Measurements from ENCODE around the gene TJP2.

TJP2 gene

DNA sequence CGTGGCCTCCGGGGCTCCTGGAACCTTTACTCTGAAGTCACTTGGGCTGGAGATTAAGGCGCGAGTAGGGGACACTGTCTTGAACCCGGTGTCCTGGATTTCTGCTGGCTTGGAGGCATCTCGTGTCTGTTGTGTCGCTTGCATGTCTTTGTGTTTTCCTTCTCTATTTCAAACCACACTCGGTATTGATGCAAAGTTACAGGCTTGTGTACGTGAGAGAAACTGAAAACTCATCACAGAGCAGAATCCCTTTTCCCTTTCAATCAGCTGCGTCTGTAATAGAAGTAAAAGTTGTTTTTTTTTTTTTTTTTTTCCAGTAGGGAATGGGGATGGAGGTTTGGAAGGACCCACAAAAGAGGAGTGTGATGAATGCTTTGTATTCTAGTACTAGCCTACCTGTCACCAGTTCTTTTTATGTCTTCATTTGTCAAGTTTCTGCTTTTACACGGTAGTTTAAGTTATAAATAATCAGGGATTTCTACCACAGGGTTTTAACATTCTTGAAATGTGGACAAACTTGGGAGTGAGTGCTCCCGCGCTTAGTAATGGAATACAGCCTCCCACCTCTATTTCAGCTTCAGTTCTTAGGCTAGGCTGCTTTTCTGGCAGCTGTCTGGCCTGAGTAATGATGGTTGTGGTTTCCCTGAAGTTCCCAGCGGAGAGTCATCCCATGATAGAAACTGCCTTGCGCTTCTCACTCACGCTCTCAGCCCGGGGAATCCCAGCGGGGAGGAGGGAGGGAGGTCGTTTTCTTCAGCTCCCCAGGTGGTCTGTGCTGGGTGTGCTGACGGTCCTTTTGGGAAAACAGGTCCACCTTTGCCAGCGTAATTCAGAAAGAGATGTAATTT lies 763 bp downstream of the TJP2 start (continued):
- TF ChIP-seq, protein P1, sequence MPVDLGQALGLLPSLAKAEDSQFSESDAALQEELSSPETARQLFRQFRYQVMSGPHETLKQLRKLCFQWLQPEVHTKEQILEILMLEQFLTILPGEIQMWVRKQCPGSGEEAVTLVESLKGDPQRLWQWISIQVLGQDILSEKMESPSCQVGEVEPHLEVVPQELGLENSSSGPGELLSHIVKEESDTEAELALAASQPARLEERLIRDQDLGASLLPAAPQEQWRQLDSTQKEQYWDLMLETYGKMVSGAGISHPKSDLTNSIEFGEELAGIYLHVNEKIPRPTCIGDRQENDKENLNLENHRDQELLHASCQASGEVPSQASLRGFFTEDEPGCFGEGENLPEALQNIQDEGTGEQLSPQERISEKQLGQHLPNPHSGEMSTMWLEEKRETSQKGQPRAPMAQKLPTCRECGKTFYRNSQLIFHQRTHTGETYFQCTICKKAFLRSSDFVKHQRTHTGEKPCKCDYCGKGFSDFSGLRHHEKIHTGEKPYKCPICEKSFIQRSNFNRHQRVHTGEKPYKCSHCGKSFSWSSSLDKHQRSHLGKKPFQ (tag by site-specific recombination; IDR thresholded peaks at IDR 0.05): no peak
- 0 out of 2 replicates have a peak, but pooled peaks have one; percentile 60 for TF ChIP-seq ZNF660 (tag by site-specific recombination; IDR thresholded peaks at IDR 0.05)
- TF ChIP-seq, protein P2, sequence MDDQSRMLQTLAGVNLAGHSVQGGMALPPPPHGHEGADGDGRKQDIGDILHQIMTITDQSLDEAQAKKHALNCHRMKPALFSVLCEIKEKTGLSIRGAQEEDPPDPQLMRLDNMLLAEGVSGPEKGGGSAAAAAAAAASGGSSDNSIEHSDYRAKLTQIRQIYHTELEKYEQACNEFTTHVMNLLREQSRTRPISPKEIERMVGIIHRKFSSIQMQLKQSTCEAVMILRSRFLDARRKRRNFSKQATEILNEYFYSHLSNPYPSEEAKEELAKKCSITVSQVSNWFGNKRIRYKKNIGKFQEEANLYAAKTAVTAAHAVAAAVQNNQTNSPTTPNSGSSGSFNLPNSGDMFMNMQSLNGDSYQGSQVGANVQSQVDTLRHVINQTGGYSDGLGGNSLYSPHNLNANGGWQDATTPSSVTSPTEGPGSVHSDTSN (CRISPR knock-in tag; IDR thresholded peaks at IDR 0.05): no peak
- no peak for TF ChIP-seq ZNF501 (tag by site-specific recombination; IDR thresholded peaks at IDR 0.05)
- TF ChIP-seq ZNF555 (tag by site-specific recombination; conservative IDR thresholded peaks at IDR 0.05): no peak
- TF ChIP-seq ZBTB8A (tag by site-specific recombination; IDR thresholded peaks at IDR 0.05): no peak
- TF ChIP-seq, protein P3, sequence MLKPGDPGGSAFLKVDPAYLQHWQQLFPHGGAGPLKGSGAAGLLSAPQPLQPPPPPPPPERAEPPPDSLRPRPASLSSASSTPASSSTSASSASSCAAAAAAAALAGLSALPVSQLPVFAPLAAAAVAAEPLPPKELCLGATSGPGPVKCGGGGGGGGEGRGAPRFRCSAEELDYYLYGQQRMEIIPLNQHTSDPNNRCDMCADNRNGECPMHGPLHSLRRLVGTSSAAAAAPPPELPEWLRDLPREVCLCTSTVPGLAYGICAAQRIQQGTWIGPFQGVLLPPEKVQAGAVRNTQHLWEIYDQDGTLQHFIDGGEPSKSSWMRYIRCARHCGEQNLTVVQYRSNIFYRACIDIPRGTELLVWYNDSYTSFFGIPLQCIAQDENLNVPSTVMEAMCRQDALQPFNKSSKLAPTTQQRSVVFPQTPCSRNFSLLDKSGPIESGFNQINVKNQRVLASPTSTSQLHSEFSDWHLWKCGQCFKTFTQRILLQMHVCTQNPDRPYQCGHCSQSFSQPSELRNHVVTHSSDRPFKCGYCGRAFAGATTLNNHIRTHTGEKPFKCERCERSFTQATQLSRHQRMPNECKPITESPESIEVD (tag by site-specific recombination; IDR thresholded peaks at IDR 0.05): 0 out of 2 replicates have a peak, but pooled peaks have one; percentile 24
- no peak for TF ChIP-seq ZNF202 (tag by site-specific recombination; IDR thresholded peaks at IDR 0.05; ENCODE audit: borderline replicate concordance)
- peak; percentile 91 for TF ChIP-seq ZIC2 (tag by site-specific recombination; IDR thresholded peaks at IDR 0.05)
- TF ChIP-seq ZNF677 (tag by site-specific recombination; IDR thresholded peaks at IDR 0.05): no peak
- TF ChIP-seq ZNF341 (tag by site-specific recombination; IDR thresholded peaks at IDR 0.05; ENCODE audit: low read depth): peak; percentile 56
- no peak for TF ChIP-seq ZNF248 (tag by site-specific recombination; IDR thresholded peaks at IDR 0.05)
- no peak for TF ChIP-seq ZNF121 (tag by site-specific recombination; IDR thresholded peaks at IDR 0.05)
- TF ChIP-seq ZNF549 (tag by site-specific recombination; IDR thresholded peaks at IDR 0.05): no peak
- peak; percentile 75; the same call in 1 of the 2 replicates for TF ChIP-seq ZNF423 (tag by site-specific recombination; IDR thresholded peaks at IDR 0.05)
- peak; percentile 65; the same call in 1 of the 2 replicates for TF ChIP-seq ZNF335 (tag by site-specific recombination; conservative IDR thresholded peaks at IDR 0.05)
- TF ChIP-seq, protein P4, sequence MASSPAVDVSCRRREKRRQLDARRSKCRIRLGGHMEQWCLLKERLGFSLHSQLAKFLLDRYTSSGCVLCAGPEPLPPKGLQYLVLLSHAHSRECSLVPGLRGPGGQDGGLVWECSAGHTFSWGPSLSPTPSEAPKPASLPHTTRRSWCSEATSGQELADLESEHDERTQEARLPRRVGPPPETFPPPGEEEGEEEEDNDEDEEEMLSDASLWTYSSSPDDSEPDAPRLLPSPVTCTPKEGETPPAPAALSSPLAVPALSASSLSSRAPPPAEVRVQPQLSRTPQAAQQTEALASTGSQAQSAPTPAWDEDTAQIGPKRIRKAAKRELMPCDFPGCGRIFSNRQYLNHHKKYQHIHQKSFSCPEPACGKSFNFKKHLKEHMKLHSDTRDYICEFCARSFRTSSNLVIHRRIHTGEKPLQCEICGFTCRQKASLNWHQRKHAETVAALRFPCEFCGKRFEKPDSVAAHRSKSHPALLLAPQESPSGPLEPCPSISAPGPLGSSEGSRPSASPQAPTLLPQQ (tag by site-specific recombination; IDR thresholded peaks at IDR 0.05): no peak
- TF ChIP-seq ZNF629 (tag by site-specific recombination; IDR thresholded peaks at IDR 0.05): peak; percentile 54
- TF ChIP-seq ZNF133 (tag by site-specific recombination; IDR thresholded peaks at IDR 0.05): no peak
- TF ChIP-seq ZNF2 (tag by site-specific recombination; IDR thresholded peaks at IDR 0.05): no peak
- TF ChIP-seq, protein P5, sequence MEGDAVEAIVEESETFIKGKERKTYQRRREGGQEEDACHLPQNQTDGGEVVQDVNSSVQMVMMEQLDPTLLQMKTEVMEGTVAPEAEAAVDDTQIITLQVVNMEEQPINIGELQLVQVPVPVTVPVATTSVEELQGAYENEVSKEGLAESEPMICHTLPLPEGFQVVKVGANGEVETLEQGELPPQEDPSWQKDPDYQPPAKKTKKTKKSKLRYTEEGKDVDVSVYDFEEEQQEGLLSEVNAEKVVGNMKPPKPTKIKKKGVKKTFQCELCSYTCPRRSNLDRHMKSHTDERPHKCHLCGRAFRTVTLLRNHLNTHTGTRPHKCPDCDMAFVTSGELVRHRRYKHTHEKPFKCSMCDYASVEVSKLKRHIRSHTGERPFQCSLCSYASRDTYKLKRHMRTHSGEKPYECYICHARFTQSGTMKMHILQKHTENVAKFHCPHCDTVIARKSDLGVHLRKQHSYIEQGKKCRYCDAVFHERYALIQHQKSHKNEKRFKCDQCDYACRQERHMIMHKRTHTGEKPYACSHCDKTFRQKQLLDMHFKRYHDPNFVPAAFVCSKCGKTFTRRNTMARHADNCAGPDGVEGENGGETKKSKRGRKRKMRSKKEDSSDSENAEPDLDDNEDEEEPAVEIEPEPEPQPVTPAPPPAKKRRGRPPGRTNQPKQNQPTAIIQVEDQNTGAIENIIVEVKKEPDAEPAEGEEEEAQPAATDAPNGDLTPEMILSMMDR (tag by site-specific recombination; IDR thresholded peaks at IDR 0.05): no peak
- TF ChIP-seq TRIM28 (IDR thresholded peaks at IDR 0.05; ENCODE audit: borderline replicate concordance, low read length): peak; percentile 15; the same call in 1 of the 2 replicates
- no peak for TF ChIP-seq ZNF768 (tag by site-specific recombination; IDR thresholded peaks at IDR 0.05)
- TF ChIP-seq SETDB1 (IDR thresholded peaks at IDR 0.05; ENCODE audit: insufficient read length, low read length): no peak
- peak; percentile 64 for TF ChIP-seq GLIS2 (tag by site-specific recombination; IDR thresholded peaks at IDR 0.05)
- TF ChIP-seq ZNF366 (tag by site-specific recombination; conservative IDR thresholded peaks at IDR 0.05): peak; percentile 37; the same call in 1 of the 2 replicates
- TF ChIP-seq PRDM1 (tag by site-specific recombination; IDR thresholded peaks at IDR 0.05): peak; percentile 90
- 0 out of 2 replicates have a peak, but pooled peaks have one; percentile 48 for TF ChIP-seq ZEB2 (tag by site-specific recombination; IDR thresholded peaks at IDR 0.05)
- TF ChIP-seq ZNF132 (tag by site-specific recombination; IDR thresholded peaks at IDR 0.05; ENCODE audit: borderline replicate concordance): no peak
- TF ChIP-seq, protein P6, sequence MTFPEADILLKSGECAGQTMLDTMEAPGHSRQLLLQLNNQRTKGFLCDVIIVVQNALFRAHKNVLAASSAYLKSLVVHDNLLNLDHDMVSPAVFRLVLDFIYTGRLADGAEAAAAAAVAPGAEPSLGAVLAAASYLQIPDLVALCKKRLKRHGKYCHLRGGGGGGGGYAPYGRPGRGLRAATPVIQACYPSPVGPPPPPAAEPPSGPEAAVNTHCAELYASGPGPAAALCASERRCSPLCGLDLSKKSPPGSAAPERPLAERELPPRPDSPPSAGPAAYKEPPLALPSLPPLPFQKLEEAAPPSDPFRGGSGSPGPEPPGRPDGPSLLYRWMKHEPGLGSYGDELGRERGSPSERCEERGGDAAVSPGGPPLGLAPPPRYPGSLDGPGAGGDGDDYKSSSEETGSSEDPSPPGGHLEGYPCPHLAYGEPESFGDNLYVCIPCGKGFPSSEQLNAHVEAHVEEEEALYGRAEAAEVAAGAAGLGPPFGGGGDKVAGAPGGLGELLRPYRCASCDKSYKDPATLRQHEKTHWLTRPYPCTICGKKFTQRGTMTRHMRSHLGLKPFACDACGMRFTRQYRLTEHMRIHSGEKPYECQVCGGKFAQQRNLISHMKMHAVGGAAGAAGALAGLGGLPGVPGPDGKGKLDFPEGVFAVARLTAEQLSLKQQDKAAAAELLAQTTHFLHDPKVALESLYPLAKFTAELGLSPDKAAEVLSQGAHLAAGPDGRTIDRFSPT (tag by site-specific recombination; IDR thresholded peaks at IDR 0.05): 0 out of 2 replicates have a peak, but pooled peaks have one; percentile 22
